ENCODE data around the gene FECH. TPM values are rescaled to one million over a fixed set of nuclear protein-coding genes. Genes with fewer than 3 reads are reported as not detected.

FECH gene
- total RNA-seq, 1 experiment from 2014 or later: 16.6 TPM

GRCh38 chr18:57533868-57534510, 52.5 kb downstream of the FECH start:
- no peak for DNase-seq (ENCODE audit: low spot score)
- H3K36me3 Mint-ChIP-seq: no peaks in the 10 kb centered on the region
- H3K4me1 Mint-ChIP-seq: peaks cover 28% of the 10 kb centered on the region
- TF ChIP-seq, protein P1, sequence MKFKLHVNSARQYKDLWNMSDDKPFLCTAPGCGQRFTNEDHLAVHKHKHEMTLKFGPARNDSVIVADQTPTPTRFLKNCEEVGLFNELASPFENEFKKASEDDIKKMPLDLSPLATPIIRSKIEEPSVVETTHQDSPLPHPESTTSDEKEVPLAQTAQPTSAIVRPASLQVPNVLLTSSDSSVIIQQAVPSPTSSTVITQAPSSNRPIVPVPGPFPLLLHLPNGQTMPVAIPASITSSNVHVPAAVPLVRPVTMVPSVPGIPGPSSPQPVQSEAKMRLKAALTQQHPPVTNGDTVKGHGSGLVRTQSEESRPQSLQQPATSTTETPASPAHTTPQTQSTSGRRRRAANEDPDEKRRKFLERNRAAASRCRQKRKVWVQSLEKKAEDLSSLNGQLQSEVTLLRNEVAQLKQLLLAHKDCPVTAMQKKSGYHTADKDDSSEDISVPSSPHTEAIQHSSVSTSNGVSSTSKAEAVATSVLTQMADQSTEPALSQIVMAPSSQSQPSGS (CRISPR knock-in tag; IDR thresholded peaks at IDR 0.05; ENCODE audit: borderline replicate concordance, low read depth): no peak
- no peaks in the 10 kb centered on the region for H3K27me3 Mint-ChIP-seq (ENCODE audit: low read depth)
- H3K4me3 Mint-ChIP-seq: no peak overlapping the region
- POLR2A ChIA-PET: no interaction called here
- H3K9me3 Mint-ChIP-seq: no peaks in the 10 kb centered on the region
- peak overlapping the region; percentile 97 for H3K27ac Mint-ChIP-seq
- CTCF ChIA-PET: interaction anchor here (0.6 to 2.2 kb wide), 3 partner anchors 27 to 536 kb away, joined by 3 to 14 read pairs (median 3); no protein-coding TSS in a partner anchor
- ATAC-seq: no peak

DNA sequence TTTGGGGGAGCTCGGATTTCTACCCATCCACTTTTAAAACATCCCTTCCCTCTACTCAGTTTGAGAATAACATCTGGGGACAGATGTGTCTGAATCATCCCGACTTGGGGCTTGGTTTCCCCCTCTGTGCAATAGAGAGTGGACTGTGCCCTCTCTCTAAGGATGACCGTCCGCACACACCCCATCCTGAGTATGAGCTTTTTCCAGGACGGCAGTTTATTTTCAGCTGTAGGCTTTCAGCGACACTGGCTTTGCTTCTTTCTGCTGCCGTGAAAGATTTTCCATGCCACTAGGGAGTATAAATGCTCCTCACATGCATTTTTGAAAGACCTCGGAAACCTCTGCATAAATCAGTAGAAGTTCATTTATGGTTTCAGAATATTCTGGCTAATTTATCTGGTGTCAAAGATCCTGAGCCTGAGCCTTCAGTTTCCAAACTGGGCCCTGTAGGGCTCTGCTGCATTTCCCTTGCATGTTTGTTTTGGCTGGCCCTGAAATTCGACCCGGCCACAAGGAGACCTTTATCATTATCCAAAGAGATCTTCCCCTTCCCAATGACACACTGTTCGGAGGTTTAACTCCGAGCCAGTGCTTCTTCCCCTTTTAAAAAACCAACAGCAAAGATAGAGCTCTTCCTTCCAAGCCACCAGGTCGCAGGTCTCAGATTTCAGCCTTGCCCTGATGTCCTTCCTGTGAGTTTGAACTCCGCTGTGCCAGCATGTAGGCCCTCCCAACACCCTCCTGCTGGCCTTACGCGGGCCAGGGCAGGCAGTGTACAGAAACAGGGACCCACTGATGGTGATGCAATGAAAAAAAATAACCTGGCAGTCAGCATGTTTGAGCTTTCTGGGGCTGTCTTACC, 53.3 kb downstream of the FECH start:
- ChIA-PET CTCF (interaction anchor here (0.6 to 2.2 kb wide), 8 partner anchors 9 to 535 kb away, joined by 3 to 14 read pairs (median 3); no protein-coding TSS in a partner anchor), POLR2A (no interaction called here)
- no peaks in the 10 kb centered on the region for H3K27me3 Mint-ChIP-seq (ENCODE audit: low read depth)
- peaks cover 31% of the 10 kb centered on the region for H3K4me1 Mint-ChIP-seq
- H3K9me3 Mint-ChIP-seq: no peaks in the 10 kb centered on the region
- no peak overlapping the region for H3K4me3 Mint-ChIP-seq
- ATAC-seq: peak; percentile 84
- peak overlapping the region; percentile 97 for H3K27ac Mint-ChIP-seq
- no peaks in the 10 kb centered on the region for H3K36me3 Mint-ChIP-seq
- DNase-seq (ENCODE audit: low spot score): peak; percentile 33
- TF ChIP-seq GABPB1 (CRISPR knock-in tag; IDR thresholded peaks at IDR 0.05) (peak; percentile 39; the same call in 1 of the 2 replicates), IRF1 (CRISPR knock-in tag; IDR thresholded peaks at IDR 0.05) (no peak), ETV6 (CRISPR knock-in tag; IDR thresholded peaks at IDR 0.05) (0 out of 2 replicates have a peak, but pooled peaks have one; percentile 30)

GRCh38 chr18:57529151-57529550, 57.4 kb downstream of the FECH start:
- Mint-ChIP-seq H3K27me3 (ENCODE audit: low read depth) (no peaks in the 10 kb centered on the region), H3K27ac (no peak overlapping the region), H3K9me3 (peaks cover 9% of the 10 kb centered on the region), H3K36me3 (no peaks in the 10 kb centered on the region), H3K4me1 (peaks cover 27% of the 10 kb centered on the region), H3K4me3 (no peak overlapping the region)
- ATAC-seq: no peak; the same call in 1 of the 2 replicates
- CTCF ChIA-PET: no interaction called here
- TF ChIP-seq, protein P2, sequence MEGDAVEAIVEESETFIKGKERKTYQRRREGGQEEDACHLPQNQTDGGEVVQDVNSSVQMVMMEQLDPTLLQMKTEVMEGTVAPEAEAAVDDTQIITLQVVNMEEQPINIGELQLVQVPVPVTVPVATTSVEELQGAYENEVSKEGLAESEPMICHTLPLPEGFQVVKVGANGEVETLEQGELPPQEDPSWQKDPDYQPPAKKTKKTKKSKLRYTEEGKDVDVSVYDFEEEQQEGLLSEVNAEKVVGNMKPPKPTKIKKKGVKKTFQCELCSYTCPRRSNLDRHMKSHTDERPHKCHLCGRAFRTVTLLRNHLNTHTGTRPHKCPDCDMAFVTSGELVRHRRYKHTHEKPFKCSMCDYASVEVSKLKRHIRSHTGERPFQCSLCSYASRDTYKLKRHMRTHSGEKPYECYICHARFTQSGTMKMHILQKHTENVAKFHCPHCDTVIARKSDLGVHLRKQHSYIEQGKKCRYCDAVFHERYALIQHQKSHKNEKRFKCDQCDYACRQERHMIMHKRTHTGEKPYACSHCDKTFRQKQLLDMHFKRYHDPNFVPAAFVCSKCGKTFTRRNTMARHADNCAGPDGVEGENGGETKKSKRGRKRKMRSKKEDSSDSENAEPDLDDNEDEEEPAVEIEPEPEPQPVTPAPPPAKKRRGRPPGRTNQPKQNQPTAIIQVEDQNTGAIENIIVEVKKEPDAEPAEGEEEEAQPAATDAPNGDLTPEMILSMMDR (IDR thresholded peaks at IDR 0.05): no peak
- TF ChIP-seq, protein P3, sequence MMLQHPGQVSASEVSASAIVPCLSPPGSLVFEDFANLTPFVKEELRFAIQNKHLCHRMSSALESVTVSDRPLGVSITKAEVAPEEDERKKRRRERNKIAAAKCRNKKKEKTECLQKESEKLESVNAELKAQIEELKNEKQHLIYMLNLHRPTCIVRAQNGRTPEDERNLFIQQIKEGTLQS (CRISPR knock-in tag; conservative IDR thresholded peaks at IDR 0.05): no peak
- no peak for TF ChIP-seq RELA (CRISPR knock-in tag; IDR thresholded peaks at IDR 0.05; ENCODE audit: borderline replicate concordance)
- no peak for TF ChIP-seq CDX4 (CRISPR knock-in tag; IDR thresholded peaks at IDR 0.05; ENCODE audit: borderline replicate concordance)
- no peak for TF ChIP-seq TP53 (CRISPR knock-in tag; IDR thresholded peaks at IDR 0.05)
- no peak for TF ChIP-seq SOX15 (CRISPR knock-in tag; IDR thresholded peaks at IDR 0.05)
- no peak for TF ChIP-seq CBFB (CRISPR knock-in tag; IDR thresholded peaks at IDR 0.05; ENCODE audit: low read depth)
- TF ChIP-seq, protein P4, sequence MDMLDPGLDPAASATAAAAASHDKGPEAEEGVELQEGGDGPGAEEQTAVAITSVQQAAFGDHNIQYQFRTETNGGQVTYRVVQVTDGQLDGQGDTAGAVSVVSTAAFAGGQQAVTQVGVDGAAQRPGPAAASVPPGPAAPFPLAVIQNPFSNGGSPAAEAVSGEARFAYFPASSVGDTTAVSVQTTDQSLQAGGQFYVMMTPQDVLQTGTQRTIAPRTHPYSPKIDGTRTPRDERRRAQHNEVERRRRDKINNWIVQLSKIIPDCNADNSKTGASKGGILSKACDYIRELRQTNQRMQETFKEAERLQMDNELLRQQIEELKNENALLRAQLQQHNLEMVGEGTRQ (CRISPR knock-in tag; IDR thresholded peaks at IDR 0.05): no peak
- no peak for TF ChIP-seq OVOL2 (CRISPR knock-in tag; IDR thresholded peaks at IDR 0.05; ENCODE audit: borderline replicate concordance)
- TF ChIP-seq ELF4 (CRISPR knock-in tag; IDR thresholded peaks at IDR 0.05; ENCODE audit: low read depth): no peak
- TF ChIP-seq HMGXB4 (CRISPR knock-in tag; IDR thresholded peaks at IDR 0.05): no peak
- TF ChIP-seq TCF7 (CRISPR knock-in tag; IDR thresholded peaks at IDR 0.05; ENCODE audit: low read depth): no peak
- TF ChIP-seq SMAD4 (CRISPR knock-in tag; IDR thresholded peaks at IDR 0.05): no peak
- DNase-seq (ENCODE audit: low spot score): no peak
- POLR2A ChIA-PET: no interaction called here
